A549 (cell line): ENCODE measurements around the gene DDX25. TPM values are rescaled to one million over a fixed set of nuclear protein-coding genes. Genes with fewer than 3 reads are reported as not detected.

Experiments used
- ATAC-seq, 2 experiments: fragments of 200-7000 bp in 1 of 2; fragments of >200 bp in 1 of 2; cut with Nextera tagmentation in 1 of 2; cut with Tn5 transposase in 1 of 2; 3 replicates each; pipeline versions ENCODE4 v1.8.0 to v1.9.1; 2018 to 2020; ENCODE audit warnings: mild to moderate bottlenecking in 1 of 2, moderate library complexity in 1 of 2
- CTCF ChIA-PET: fragments of 300-600 bp; sonication (Branson Sonifier 250); formaldehyde crosslinking; extraction: SDS; loops from one replicate; lab custom pipeline; 2021; ENCODE audit warnings: antibody characterized with exemption, inconsistent platforms; lab: Yijun Ruan, JAX
- POLR2A ChIA-PET: fragments of 350-600 bp; formaldehyde crosslinking; extraction: SDS; loops from one replicate; lab custom pipeline; 2021; ENCODE audit warnings: antibody characterized with exemption, inconsistent platforms; lab: Yijun Ruan, JAX
- DNase-seq, 2 experiments: peaks; one replicate each; pipeline versions ENCODE4 v3.0.0 to v3.0.0-alpha.2; 2011 to 2016; ENCODE audit warnings: low read depth in 1 of 2, low spot score in 1 of 2
- FAIRE-seq: peaks from 2 replicates; lab custom pipeline; 2011; peaks lifted over from hg19 to GRCh38; lab: Jason Lieb, UNC
- H3K27ac ChIP-seq, 2 experiments: fragments of >200 bp; sonication (Bioruptor Twin); formaldehyde crosslinking; 3 replicates each; pipeline ENCODE4 v1.5.1; 2016 to 2017
- H3K4me1 ChIP-seq: fragments of >200 bp; sonication (Bioruptor Twin); formaldehyde crosslinking; 3 replicates; pipeline ENCODE4 v1.6.1; 2016
- H3K4me2 ChIP-seq: fragments of >200 bp; sonication (Bioruptor Twin); formaldehyde crosslinking; 3 replicates; pipeline ENCODE4 v1.6.1; 2016
- H3K4me3 ChIP-seq: fragments of >200 bp; sonication (Bioruptor Twin); formaldehyde crosslinking; 3 replicates; pipeline ENCODE4 v1.5.1; 2016
- H3K9me3 ChIP-seq: fragments of >200 bp; sonication (Bioruptor Twin); formaldehyde crosslinking; 3 replicates; pipeline ENCODE4 v1.6.1; 2016
- BHLHE40 ChIP-seq: IDR thresholded peaks from 2 replicates; pipeline ENCODE4 v1.6.1; 2012; ENCODE audit warnings: low read depth, low read length, inconsistent platforms
- CBX2 ChIP-seq: fragments of 200-600 bp; sonication (generic); IDR thresholded peaks from 2 replicates; pipeline ENCODE4 v1.6.1; 2016; ENCODE audit warnings: low read depth, mild to moderate bottlenecking, borderline replicate concordance
- CHD2 ChIP-seq: fragments of 150-350 bp; IDR thresholded peaks from 2 replicates; pipeline ENCODE4 v1.6.1; 2014; ENCODE audit warnings: low read length; ENCODE audit not compliant: partially characterized antibody
- CHD4 ChIP-seq: fragments of 200-600 bp; sonication (generic); IDR thresholded peaks from 2 replicates; pipeline ENCODE4 v1.6.1; 2016; ENCODE audit warnings: antibody characterized with exemption, mild to moderate bottlenecking, borderline replicate concordance
- EHF ChIP-seq: fragments of 250-450 bp; sonication (Bioruptor Pico); IDR thresholded peaks from 2 replicates; pipeline ENCODE4 v1.5.0; 2020; ENCODE audit warnings: mild to moderate bottlenecking
- EHMT2 ChIP-seq: fragments of 200-600 bp; sonication (generic); IDR thresholded peaks from 2 replicates; pipeline ENCODE4 v1.6.1; 2016; ENCODE audit warnings: antibody characterized with exemption, low read depth, mild to moderate bottlenecking, moderate library complexity
- FOSB ChIP-seq: fragments of 250-450 bp; sonication (Bioruptor Pico); IDR thresholded peaks from 2 replicates; pipeline ENCODE4 v1.5.0; 2020; ENCODE audit warnings: mild to moderate bottlenecking, moderate library complexity
- FOXS1 ChIP-seq: fragments of 250-450 bp; sonication (Bioruptor Pico); IDR thresholded peaks from 2 replicates; pipeline ENCODE4 v1.5.0; 2020; ENCODE audit warnings: mild to moderate bottlenecking, moderate library complexity
- HDAC2 ChIP-seq: fragments of 200-600 bp; sonication (generic); IDR thresholded peaks from 2 replicates; pipeline ENCODE4 v1.6.1; 2016
- HOXB5 ChIP-seq: fragments of 250-450 bp; sonication (Bioruptor Pico); IDR thresholded peaks from 2 replicates; pipeline ENCODE4 v1.5.0; 2020; ENCODE audit warnings: mild to moderate bottlenecking, moderate library complexity
- KDM5A ChIP-seq: fragments of 200-600 bp; sonication (generic); IDR thresholded peaks from 2 replicates; pipeline ENCODE4 v1.6.1; 2016; ENCODE audit warnings: antibody characterized with exemption, mild to moderate bottlenecking
- POLR2A ChIP-seq: IDR thresholded peaks from 2 replicates; pipeline ENCODE4 v1.6.1; 2012; ENCODE audit warnings: mild to moderate bottlenecking, low read length
- POLR2AphosphoS2 ChIP-seq: conservative IDR thresholded peaks from 2 replicates; pipeline ENCODE4 v1.6.1; 2012; ENCODE audit warnings: low read length, improper control_type of control experiment, inconsistent platforms
- RAD21 ChIP-seq, 2 experiments: fragments of >200 bp in 1 of 2; sonication (Bioruptor Twin) in 1 of 2; formaldehyde crosslinking in 1 of 2; IDR thresholded peaks in 1 of 2; conservative IDR thresholded peaks in 1 of 2; 2 replicates in 1 of 2; 3 replicates in 1 of 2; pipeline ENCODE4 v1.6.1; 2012 to 2018; ENCODE audit warnings: inconsistent platforms in 1 of 2
- RNF2 ChIP-seq: fragments of 200-600 bp; sonication (generic); IDR thresholded peaks from 2 replicates; pipeline ENCODE4 v1.6.1; 2016; ENCODE audit warnings: low read depth, mild to moderate bottlenecking, antibody characterized with exemption, moderate library complexity, borderline replicate concordance
- SREBF2 ChIP-seq: fragments of 450-650 bp; IDR thresholded peaks from 2 replicates; pipeline ENCODE4 v1.6.1; 2014; ENCODE audit warnings: mild to moderate bottlenecking, moderate library complexity
- ZNF302 ChIP-seq: fragments of 250-450 bp; sonication (Bioruptor Pico); IDR thresholded peaks from 2 replicates; pipeline ENCODE4 v1.9.0; 2021; ENCODE audit warnings: inconsistent platforms, mild to moderate bottlenecking, moderate library complexity
- WGBS: methylation state at CpG from one replicate; pipeline ENCODE4 v1.1.6; 2017; ENCODE audit errors: missing lambda C conversion rate; 5-methylcytosine and 5-hydroxymethylcytosine counted together
- polyA plus RNA-seq, 4 experiments: library from polyadenylated mRNA; depleted of rRNA in 3 of 4; stranded (reverse); fragments of >200 nt; fragmentation: RNase III in 1 of 4; extraction: RNeasy Plus Mini Kit Qiagen cat#74134 plus additional on column Dnase treatment in 1 of 4; gene quantifications; 2 replicates in 3 of 4; 3 replicates in 1 of 4; pipeline ENCODE4 v1.2.3, GENCODE V29; 2011 to 2017
- TF ChIP-seq, protein P1 (sequence below): fragments of 150-350 bp; IDR thresholded peaks from 2 replicates; pipeline ENCODE4 v1.6.1; 2014; ENCODE audit warnings: low read depth, mild to moderate bottlenecking, low read length
- TF ChIP-seq, protein P2 (sequence below): fragments of >200 bp; sonication (Bioruptor Twin); formaldehyde crosslinking; IDR thresholded peaks from 3 replicates; pipeline ENCODE4 v1.6.1; 2016
- TF ChIP-seq, protein P3 (sequence below): fragments of >200 bp; sonication (Bioruptor Twin); formaldehyde crosslinking; IDR thresholded peaks from 2 replicates; pipeline ENCODE4 v1.6.1; 2016
- TF ChIP-seq, protein P4 (sequence below): fragments of 450-650 bp; IDR thresholded peaks from 2 replicates; pipeline ENCODE4 v1.6.1; 2014; ENCODE audit warnings: antibody characterized with exemption
- TF ChIP-seq, protein P5 (sequence below): IDR thresholded peaks from 2 replicates; pipeline ENCODE4 v1.6.1; 2012; ENCODE audit warnings: low read depth, borderline replicate concordance
- TF ChIP-seq, protein P6 (sequence below): IDR thresholded peaks from 2 replicates; pipeline ENCODE4 v1.6.1; 2012
- TF ChIP-seq, protein P7 (sequence below): fragments of 250-450 bp; sonication (Bioruptor Pico); IDR thresholded peaks from 2 replicates; pipeline ENCODE4 v1.5.0; 2020; ENCODE audit warnings: low read depth, mild to moderate bottlenecking, moderate library complexity
- TF ChIP-seq, protein P8 (sequence below): fragments of >200 bp; sonication (Bioruptor Twin); formaldehyde crosslinking; IDR thresholded peaks from 3 replicates; pipeline ENCODE4 v1.5.1; 2016

The DDX25 gene
- polyA plus RNA-seq, 2 of the 4 experiments (the other 2 are of a cell fraction) = 0.01 TPM; not detected in 1

DNA sequence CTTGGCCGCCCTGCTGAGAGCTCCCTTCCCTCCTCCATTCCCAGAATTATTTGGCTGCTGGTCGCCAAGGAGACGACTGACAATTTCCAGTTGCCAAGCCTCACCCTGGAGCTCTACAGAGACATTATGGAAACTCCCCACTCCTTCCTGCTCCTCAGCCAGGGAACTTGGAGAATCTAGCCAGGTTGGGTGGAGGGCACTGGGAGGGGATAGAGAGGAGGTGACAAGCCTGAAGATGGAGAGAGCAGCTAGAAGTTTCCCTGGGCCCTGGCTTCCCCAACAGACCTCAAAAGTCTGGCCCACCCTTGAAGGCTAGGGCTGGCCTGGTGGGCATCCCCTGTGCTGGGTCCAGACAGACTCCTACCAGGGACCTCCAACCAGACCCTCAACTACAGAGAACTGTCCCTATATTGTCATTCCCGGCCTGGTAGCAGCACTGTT, 34.8 kb downstream of the DDX25 start:
- H3K9me3 ChIP-seq = no peaks in the 10 kb centered on the region
- no peak for FAIRE-seq
- no peak overlapping the region for H3K4me2 ChIP-seq
- H3K4me1 ChIP-seq = no peaks in the 10 kb centered on the region
- H3K4me3 ChIP-seq = no peak overlapping the region
- DNase-seq = no peak
- 56% methylated on average over 4 of the region's 4 CpGs for WGBS
- POLR2A ChIA-PET = no interaction called here
- TF ChIP-seq EHF = no peak
- no peak for TF ChIP-seq FOXS1 (CRISPR knock-in tag)
- TF ChIP-seq, protein P1, sequence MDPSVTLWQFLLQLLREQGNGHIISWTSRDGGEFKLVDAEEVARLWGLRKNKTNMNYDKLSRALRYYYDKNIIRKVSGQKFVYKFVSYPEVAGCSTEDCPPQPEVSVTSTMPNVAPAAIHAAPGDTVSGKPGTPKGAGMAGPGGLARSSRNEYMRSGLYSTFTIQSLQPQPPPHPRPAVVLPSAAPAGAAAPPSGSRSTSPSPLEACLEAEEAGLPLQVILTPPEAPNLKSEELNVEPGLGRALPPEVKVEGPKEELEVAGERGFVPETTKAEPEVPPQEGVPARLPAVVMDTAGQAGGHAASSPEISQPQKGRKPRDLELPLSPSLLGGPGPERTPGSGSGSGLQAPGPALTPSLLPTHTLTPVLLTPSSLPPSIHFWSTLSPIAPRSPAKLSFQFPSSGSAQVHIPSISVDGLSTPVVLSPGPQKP = no peak
- TF ChIP-seq EHMT2 = no peak
- TF ChIP-seq, protein P2, sequence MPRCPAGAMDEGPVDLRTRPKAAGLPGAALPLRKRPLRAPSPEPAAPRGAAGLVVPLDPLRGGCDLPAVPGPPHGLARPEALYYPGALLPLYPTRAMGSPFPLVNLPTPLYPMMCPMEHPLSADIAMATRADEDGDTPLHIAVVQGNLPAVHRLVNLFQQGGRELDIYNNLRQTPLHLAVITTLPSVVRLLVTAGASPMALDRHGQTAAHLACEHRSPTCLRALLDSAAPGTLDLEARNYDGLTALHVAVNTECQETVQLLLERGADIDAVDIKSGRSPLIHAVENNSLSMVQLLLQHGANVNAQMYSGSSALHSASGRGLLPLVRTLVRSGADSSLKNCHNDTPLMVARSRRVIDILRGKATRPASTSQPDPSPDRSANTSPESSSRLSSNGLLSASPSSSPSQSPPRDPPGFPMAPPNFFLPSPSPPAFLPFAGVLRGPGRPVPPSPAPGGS = no peak
- TF ChIP-seq POLR2AphosphoS2 = no peak
- TF ChIP-seq, protein P3, sequence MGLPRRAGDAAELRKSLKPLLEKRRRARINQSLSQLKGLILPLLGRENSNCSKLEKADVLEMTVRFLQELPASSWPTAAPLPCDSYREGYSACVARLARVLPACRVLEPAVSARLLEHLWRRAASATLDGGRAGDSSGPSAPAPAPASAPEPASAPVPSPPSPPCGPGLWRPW = no peak
- TF ChIP-seq, protein P4, sequence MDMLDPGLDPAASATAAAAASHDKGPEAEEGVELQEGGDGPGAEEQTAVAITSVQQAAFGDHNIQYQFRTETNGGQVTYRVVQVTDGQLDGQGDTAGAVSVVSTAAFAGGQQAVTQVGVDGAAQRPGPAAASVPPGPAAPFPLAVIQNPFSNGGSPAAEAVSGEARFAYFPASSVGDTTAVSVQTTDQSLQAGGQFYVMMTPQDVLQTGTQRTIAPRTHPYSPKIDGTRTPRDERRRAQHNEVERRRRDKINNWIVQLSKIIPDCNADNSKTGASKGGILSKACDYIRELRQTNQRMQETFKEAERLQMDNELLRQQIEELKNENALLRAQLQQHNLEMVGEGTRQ = no peak
- no peak for TF ChIP-seq RNF2
- no peak for TF ChIP-seq SREBF2
- no peak for TF ChIP-seq FOSB (CRISPR knock-in tag)
- no peak for TF ChIP-seq POLR2A
- TF ChIP-seq, protein P5, sequence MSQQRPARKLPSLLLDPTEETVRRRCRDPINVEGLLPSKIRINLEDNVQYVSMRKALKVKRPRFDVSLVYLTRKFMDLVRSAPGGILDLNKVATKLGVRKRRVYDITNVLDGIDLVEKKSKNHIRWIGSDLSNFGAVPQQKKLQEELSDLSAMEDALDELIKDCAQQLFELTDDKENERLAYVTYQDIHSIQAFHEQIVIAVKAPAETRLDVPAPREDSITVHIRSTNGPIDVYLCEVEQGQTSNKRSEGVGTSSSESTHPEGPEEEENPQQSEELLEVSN = no peak
- TF ChIP-seq, protein P6, sequence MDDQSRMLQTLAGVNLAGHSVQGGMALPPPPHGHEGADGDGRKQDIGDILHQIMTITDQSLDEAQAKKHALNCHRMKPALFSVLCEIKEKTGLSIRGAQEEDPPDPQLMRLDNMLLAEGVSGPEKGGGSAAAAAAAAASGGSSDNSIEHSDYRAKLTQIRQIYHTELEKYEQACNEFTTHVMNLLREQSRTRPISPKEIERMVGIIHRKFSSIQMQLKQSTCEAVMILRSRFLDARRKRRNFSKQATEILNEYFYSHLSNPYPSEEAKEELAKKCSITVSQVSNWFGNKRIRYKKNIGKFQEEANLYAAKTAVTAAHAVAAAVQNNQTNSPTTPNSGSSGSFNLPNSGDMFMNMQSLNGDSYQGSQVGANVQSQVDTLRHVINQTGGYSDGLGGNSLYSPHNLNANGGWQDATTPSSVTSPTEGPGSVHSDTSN = no peak
- TF ChIP-seq BHLHE40 = no peak
- TF ChIP-seq RAD21 (conservative IDR thresholded peaks at IDR 0.05 in 1 of 2, IDR thresholded peaks at IDR 0.05 in 1 of 2) = no peak
- no peak for TF ChIP-seq HDAC2
- no peak overlapping the region for H3K27ac ChIP-seq
- CTCF ChIA-PET = interaction anchor here (2.5 to 6.7 kb wide), 3 partner anchors 15 to 254 kb away, joined by 9 to 38 read pairs (median 15); partner anchors contain the start of gene CDON
- ATAC-seq = no peak

DNA sequence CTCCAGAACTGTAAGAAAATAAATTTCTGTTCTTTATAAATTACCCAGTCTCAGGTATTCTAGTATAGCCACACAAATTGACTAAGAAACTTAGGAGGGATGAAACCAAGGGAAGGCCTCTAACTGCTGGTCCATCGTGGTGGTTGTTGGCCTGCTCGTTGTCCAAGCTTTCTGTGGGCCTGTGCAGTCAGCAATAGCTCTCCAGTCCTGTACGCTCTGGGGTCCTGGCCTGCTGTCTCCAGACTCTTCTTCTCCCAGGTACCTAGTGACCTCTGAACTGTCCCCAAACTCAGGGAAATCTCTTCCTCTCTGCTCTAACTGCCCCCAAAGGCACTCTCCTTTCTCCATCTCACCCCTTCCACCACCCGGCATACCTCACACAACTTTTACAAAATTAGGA, 35.8 kb downstream of the DDX25 start:
- ATAC-seq (no peak), FAIRE-seq (no peak), DNase-seq (no peak)
- Histone ChIP-seq H3K4me3 (no peak overlapping the region), H3K9me3 (no peaks in the 10 kb centered on the region), H3K27ac (no peak overlapping the region), H3K4me1 (no peaks in the 10 kb centered on the region), H3K4me2 (no peak overlapping the region)
- ChIA-PET POLR2A (no interaction called here), CTCF (interaction anchor here (0.6 to 6.7 kb wide), 4 partner anchors 16 to 253 kb away, joined by 5 to 38 read pairs (median 10); no protein-coding TSS in a partner anchor)
- TF ChIP-seq CHD4 = no peak
- TF ChIP-seq, protein P7, sequence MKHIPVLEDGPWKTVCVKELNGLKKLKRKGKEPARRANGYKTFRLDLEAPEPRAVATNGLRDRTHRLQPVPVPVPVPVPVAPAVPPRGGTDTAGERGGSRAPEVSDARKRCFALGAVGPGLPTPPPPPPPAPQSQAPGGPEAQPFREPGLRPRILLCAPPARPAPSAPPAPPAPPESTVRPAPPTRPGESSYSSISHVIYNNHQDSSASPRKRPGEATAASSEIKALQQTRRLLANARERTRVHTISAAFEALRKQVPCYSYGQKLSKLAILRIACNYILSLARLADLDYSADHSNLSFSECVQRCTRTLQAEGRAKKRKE (CRISPR knock-in tag) = no peak
- TF ChIP-seq, protein P1 = no peak
- TF ChIP-seq HOXB5 (CRISPR knock-in tag) = no peak
- TF ChIP-seq, protein P4 = no peak
- TF ChIP-seq CBX2 = no peak
- TF ChIP-seq ZNF302 (CRISPR knock-in tag) = no peak
- no peak for TF ChIP-seq FOXS1 (CRISPR knock-in tag)
- TF ChIP-seq, protein P8, sequence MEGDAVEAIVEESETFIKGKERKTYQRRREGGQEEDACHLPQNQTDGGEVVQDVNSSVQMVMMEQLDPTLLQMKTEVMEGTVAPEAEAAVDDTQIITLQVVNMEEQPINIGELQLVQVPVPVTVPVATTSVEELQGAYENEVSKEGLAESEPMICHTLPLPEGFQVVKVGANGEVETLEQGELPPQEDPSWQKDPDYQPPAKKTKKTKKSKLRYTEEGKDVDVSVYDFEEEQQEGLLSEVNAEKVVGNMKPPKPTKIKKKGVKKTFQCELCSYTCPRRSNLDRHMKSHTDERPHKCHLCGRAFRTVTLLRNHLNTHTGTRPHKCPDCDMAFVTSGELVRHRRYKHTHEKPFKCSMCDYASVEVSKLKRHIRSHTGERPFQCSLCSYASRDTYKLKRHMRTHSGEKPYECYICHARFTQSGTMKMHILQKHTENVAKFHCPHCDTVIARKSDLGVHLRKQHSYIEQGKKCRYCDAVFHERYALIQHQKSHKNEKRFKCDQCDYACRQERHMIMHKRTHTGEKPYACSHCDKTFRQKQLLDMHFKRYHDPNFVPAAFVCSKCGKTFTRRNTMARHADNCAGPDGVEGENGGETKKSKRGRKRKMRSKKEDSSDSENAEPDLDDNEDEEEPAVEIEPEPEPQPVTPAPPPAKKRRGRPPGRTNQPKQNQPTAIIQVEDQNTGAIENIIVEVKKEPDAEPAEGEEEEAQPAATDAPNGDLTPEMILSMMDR = no peak
- TF ChIP-seq KDM5A = no peak
- no peak for TF ChIP-seq CHD2
- TF ChIP-seq FOSB (CRISPR knock-in tag) = no peak
- 89% methylated on average over 4 of the region's 4 CpGs for WGBS
